AG04449 (cell line): ENCODE results near the gene CFHR4.
"Not testable (repeated sequence)": the region's sequence is repeated elsewhere in the genome, so short reads cannot be mapped to it uniquely, and the experiment has no call there.

Experiments
- CTCF ChIA-PET: fragments of 350-600 bp; formaldehyde crosslinking; extraction: SDS; loops from one replicate; lab custom pipeline; 2021; ENCODE audit warnings: antibody characterized with exemption; lab: Yijun Ruan, JAX
- POLR2A ChIA-PET: fragments of 400-600, 350-600 bp; formaldehyde crosslinking; extraction: SDS; loops from one replicate; lab custom pipeline; 2020; ENCODE audit warnings: antibody characterized with exemption, inconsistent platforms; lab: Yijun Ruan, JAX
- DNase-seq: peaks from one replicate; pipeline ENCODE4 v3.0.0-alpha.2; 2010; ENCODE audit warnings: low read depth, low spot score
- H3K4me3 ChIP-seq: 2 replicates; pipeline ENCODE4 v1.5.1; 2011; ENCODE audit warnings: low read depth, mild to moderate bottlenecking, control low read depth, low read length
- CTCF ChIP-seq: IDR thresholded peaks from one replicate; pipeline ENCODE4 v1.5.1; 2011; ENCODE audit warnings: mild to moderate bottlenecking, moderate library complexity, low read length, control low read depth, inconsistent platforms; ENCODE audit not compliant: insufficient read depth; ENCODE audit errors: missing control alignments

Gene CFHR4

GRCh38 chr1:196861429-196861828 is 26.4 kb upstream of the CFHR4 start:
- DNase-seq: no peak
- no peak overlapping the region for H3K4me3 ChIP-seq
- ChIA-PET POLR2A (no interaction called here), CTCF (no interaction called here)
- no peak for TF ChIP-seq CTCF

DNA sequence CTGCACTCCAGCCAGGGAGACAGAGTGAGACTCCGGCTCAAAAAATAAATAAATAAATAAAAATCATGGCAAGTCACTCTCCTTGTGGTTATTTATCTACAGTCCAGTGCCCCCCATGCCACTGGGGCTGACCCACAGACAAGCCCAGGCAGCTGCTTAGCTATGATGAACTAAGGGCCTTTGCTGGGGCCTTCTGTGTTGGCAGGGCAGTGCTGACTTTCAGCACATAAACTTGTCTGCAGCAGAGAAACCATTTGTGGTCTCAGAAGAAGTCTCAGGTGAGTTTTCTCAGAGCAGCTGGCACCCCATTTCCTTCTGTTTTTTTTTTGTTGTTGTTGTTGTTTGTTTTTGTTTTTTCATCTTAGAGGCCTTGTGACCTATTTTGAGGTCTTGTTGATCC is 20.9 kb upstream of the CFHR4 start:
- TF ChIP-seq CTCF: no peak
- no peak for DNase-seq
- H3K4me3 ChIP-seq: no peak overlapping the region
- ChIA-PET POLR2A (no interaction called here), CTCF (no interaction called here)

GRCh38 chr1:196873385-196873784 is 14.5 kb upstream of the CFHR4 start:
- DNase-seq: no peak
- no peak overlapping the region for H3K4me3 ChIP-seq
- POLR2A ChIA-PET: no interaction called here
- CTCF ChIA-PET: no interaction called here
- TF ChIP-seq CTCF: no peak

- POLR2A ChIA-PET: no interaction called here
- CTCF ChIA-PET: no interaction called here
- DNase-seq: no peak
- no peak overlapping the region for H3K4me3 ChIP-seq
- no peak for TF ChIP-seq CTCF
These were observed 11.9 kb upstream of the CFHR4 start for GRCh38 chr1:196875935-196876334.

GRCh38 chr1:196877964-196878363 is 9.9 kb upstream of the CFHR4 start:
- CTCF ChIA-PET: interaction anchor here (0.5 kb wide), 1 partner anchor 14 kb away, joined by 3 read pairs; no protein-coding TSS in a partner anchor
- peak overlapping the region; percentile 32 for H3K4me3 ChIP-seq
- TF ChIP-seq CTCF: no peak
- no peak for DNase-seq
- POLR2A ChIA-PET: no interaction called here

GRCh38 chr1:196886560-196886959 is 1.3 kb upstream of the CFHR4 start:
- CTCF ChIA-PET, DNase-seq: not testable (repeated sequence)

DNA sequence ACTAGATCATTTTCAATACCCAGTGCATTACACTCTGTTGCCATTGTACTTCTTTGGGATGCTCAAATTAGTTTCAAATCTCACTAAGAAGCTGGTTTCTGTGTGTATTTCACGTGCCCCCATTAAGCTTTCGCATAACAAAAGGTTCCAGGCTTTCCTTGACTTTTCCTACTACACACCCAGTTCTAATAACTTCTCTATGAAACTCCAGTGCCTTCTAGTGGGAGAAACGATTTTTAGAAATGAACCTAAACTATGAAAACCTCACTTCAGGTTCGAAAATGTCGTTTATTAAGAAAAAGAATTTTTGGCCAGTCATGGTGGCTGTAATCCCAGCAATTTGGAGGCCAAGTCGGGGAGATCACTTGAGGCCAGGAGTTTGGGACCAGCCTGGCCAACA is 2.8 kb downstream of the CFHR4 start:
- H3K4me3 ChIP-seq: no peak overlapping the region
- TF ChIP-seq CTCF: no peak
- POLR2A ChIA-PET: no interaction called here
- no peak for DNase-seq
- CTCF ChIA-PET: no interaction called here

More at GRCh38 chr1:196886560-196886959, 1.3 kb upstream of the CFHR4 start:
- POLR2A ChIA-PET, H3K4me3 ChIP-seq: not testable (repeated sequence)
